Endodermal cell (in vitro differentiated cells): ENCODE measurements around the gene CD209. TPM values are rescaled to one million over a fixed set of nuclear protein-coding genes. Genes with fewer than 3 reads are reported as not detected.
A peak's percentile ranks its signal among the peaks of the same experiment; 100 is the strongest.

Source experiments
- DNase-seq: peaks from one replicate; pipeline ENCODE4 v3.0.0-alpha.2; 2017
- H3K27ac ChIP-seq: 2 replicates; pipeline ENCODE4 v1.5.1; 2013; ENCODE audit warnings: mild to moderate bottlenecking, low read depth, low read length, moderate library complexity
- H3K27me3 ChIP-seq: 2 replicates; pipeline ENCODE4 v1.6.1; 2013; ENCODE audit warnings: mild to moderate bottlenecking, low read length, moderate library complexity; ENCODE audit not compliant: insufficient read depth, control insufficient read depth, poor library complexity, severe bottlenecking
- H3K36me3 ChIP-seq: 2 replicates; pipeline ENCODE4 v1.7.0; 2013; ENCODE audit warnings: mild to moderate bottlenecking, low read length, moderate library complexity; ENCODE audit not compliant: control insufficient read depth, insufficient read depth
- H3K4me1 ChIP-seq: one replicate; pipeline ENCODE4 v1.7.0; 2013; ENCODE audit warnings: low read length; ENCODE audit not compliant: control insufficient read depth, insufficient read depth
- H3K4me3 ChIP-seq: 2 replicates; pipeline ENCODE4 v1.5.1; 2013; ENCODE audit warnings: mild to moderate bottlenecking, low read length, moderate library complexity
- H3K9ac ChIP-seq: 2 replicates; pipeline ENCODE4 v1.6.1; 2013; ENCODE audit warnings: mild to moderate bottlenecking, low read length, moderate library complexity; ENCODE audit not compliant: poor library complexity, severe bottlenecking; ENCODE audit errors: extremely low read depth
- H3K9me3 ChIP-seq: 2 replicates; pipeline ENCODE4 v1.6.1; 2013; ENCODE audit warnings: mild to moderate bottlenecking, low read length, moderate library complexity; ENCODE audit not compliant: control insufficient read depth
- H3K27ac Mint-ChIP-seq: 2 replicates; pipeline ENCODE4 v1.8.0; 2020; ENCODE audit warnings: mixed read lengths
- H3K27me3 Mint-ChIP-seq: 2 replicates; pipeline ENCODE4 v1.8.0; 2021; ENCODE audit warnings: mild to moderate bottlenecking, mixed read lengths; ENCODE audit not compliant: insufficient read depth
- H3K36me3 Mint-ChIP-seq: 2 replicates; pipeline ENCODE4 v1.8.0; 2020; ENCODE audit warnings: low read depth, mixed read lengths
- H3K4me1 Mint-ChIP-seq: 2 replicates; pipeline ENCODE4 v1.8.0; 2020; ENCODE audit warnings: mixed read lengths
- H3K4me3 Mint-ChIP-seq: 2 replicates; pipeline ENCODE4 v1.8.0; 2020; ENCODE audit warnings: mild to moderate bottlenecking, moderate library complexity, mixed read lengths
- H3K9me3 Mint-ChIP-seq: 2 replicates; pipeline ENCODE4 v1.8.0; 2020; ENCODE audit warnings: mild to moderate bottlenecking, mixed read lengths
- CTCF ChIP-seq: fragments of 200-600 bp; sonication (generic); conservative IDR thresholded peaks from 2 replicates; pipeline ENCODE4 v1.5.0; 2021; ENCODE audit warnings: antibody characterized with exemption, mild to moderate bottlenecking
- WGBS, 2 experiments: methylation state at CpG; one replicate each; pipeline versions ENCODE4 v1.1.5 to v1.1.7; 2013; ENCODE audit warnings: missing lambda C conversion rate in 2 of 2, mixed read lengths in 1 of 2; ENCODE audit not compliant: insufficient coverage in 1 of 2, insufficient read length in 1 of 2; 5-methylcytosine and 5-hydroxymethylcytosine counted together
- total RNA-seq, 2 donors: library from RNA; stranded (reverse); fragmentation: NEBNext Ultra II Directional in 1 of 2; extraction: Animal tissue kit (Norgen Biotek cat#: 25700) in 1 of 2; gene quantifications; 2 replicates in 1 of 2; 3 replicates in 1 of 2; pipeline ENCODE4 v1.2.1, GENCODE V29; 2021

CD209 gene
- total RNA-seq, 2 donors from 2014 or later = not detected

GRCh38 chr19:7781157-7781556, 33.8 kb upstream of the CD209 start:
- no peaks in the 10 kb centered on the region for H3K36me3 ChIP-seq
- WGBS, 2 experiments = 78 to 80% methylated on average over 12 of the region's 12 CpGs
- Mint-ChIP-seq H3K27me3 (peaks cover 77% of the 10 kb centered on the region), H3K4me3 (no peak overlapping the region), H3K27ac (no peak overlapping the region), H3K36me3 (no peaks in the 10 kb centered on the region), H3K4me1 (peaks cover 7% of the 10 kb centered on the region), H3K9me3 (no peaks in the 10 kb centered on the region)
- no peak for DNase-seq
- no peaks in the 10 kb centered on the region for H3K4me1 ChIP-seq
- no peak overlapping the region for H3K4me3 ChIP-seq
- no peak overlapping the region for H3K9ac ChIP-seq
- no peak overlapping the region for H3K27ac ChIP-seq
- no peak for TF ChIP-seq CTCF
- H3K27me3 ChIP-seq = peaks cover 55% of the 10 kb centered on the region
- no peaks in the 10 kb centered on the region for H3K9me3 ChIP-seq

- Mint-ChIP-seq H3K9me3 (no peaks in the 10 kb centered on the region), H3K36me3 (no peaks in the 10 kb centered on the region), H3K27ac (no peak overlapping the region), H3K27me3 (peaks cover 71% of the 10 kb centered on the region), H3K4me3 (no peak overlapping the region), H3K4me1 (peaks cover 7% of the 10 kb centered on the region)
- no peak for TF ChIP-seq CTCF
- H3K27ac ChIP-seq = no peak overlapping the region
- 76 to 82% methylated on average over 22 to 26 of the region's 26 CpGs for WGBS, 2 experiments
- no peaks in the 10 kb centered on the region for H3K4me1 ChIP-seq
- no peaks in the 10 kb centered on the region for H3K36me3 ChIP-seq
- DNase-seq = no peak
- no peak overlapping the region for H3K4me3 ChIP-seq
- no peak overlapping the region for H3K9ac ChIP-seq
- peaks cover 44% of the 10 kb centered on the region for H3K27me3 ChIP-seq
- no peaks in the 10 kb centered on the region for H3K9me3 ChIP-seq
Observed at GRCh38 chr19:7779631-7780486, 32.5 kb upstream of the CD209 start.

DNA sequence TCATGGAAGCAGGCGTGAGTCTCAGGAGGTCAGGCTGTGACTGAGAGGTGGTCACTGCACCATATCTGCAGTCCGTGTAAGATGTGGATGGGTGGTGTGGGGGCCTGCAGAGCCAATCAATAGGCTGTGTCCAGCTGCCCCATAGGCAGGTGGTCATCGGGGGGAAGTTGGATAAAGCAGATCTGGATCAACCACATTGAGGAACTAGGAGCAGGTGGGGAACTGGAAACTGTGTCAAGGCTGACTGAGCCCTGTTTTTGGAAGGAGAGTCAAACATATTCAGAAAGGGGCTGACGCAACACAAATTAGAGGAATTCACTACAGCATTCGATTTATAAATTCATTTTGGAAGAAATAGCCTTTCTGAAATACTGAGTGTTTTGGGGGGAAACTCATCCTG, 30.7 kb upstream of the CD209 start:
- Histone ChIP-seq H3K36me3 (no peaks in the 10 kb centered on the region), H3K9me3 (no peaks in the 10 kb centered on the region), H3K4me3 (no peak overlapping the region), H3K27me3 (peaks cover 26% of the 10 kb centered on the region), H3K4me1 (no peaks in the 10 kb centered on the region), H3K9ac (no peak overlapping the region), H3K27ac (no peak overlapping the region)
- TF ChIP-seq CTCF = no peak
- Mint-ChIP-seq H3K27me3 (peaks cover 57% of the 10 kb centered on the region), H3K4me1 (peaks cover 7% of the 10 kb centered on the region), H3K27ac (peak overlapping the region; percentile 31), H3K4me3 (no peak overlapping the region), H3K9me3 (no peaks in the 10 kb centered on the region), H3K36me3 (no peaks in the 10 kb centered on the region)
- 78 to 83% methylated on average over 3 to 5 of the region's 5 CpGs for WGBS, 2 experiments
- DNase-seq = no peak
